Right renal cortex interstitium (tissue), 3 donors: Measurements from ENCODE around the gene FSTL5. TPM values are rescaled to one million over a fixed set of nuclear protein-coding genes. Genes with fewer than 3 reads are reported as not detected.
"Not testable (repeated sequence)": the region's sequence is repeated elsewhere in the genome, so short reads cannot be mapped to it uniquely, and the experiment has no call there.

Experiments
- DNase-seq, 3 donors: peaks; one replicate each; pipeline ENCODE4 v3.0.0-alpha.2; 2013; ENCODE audit warnings: low read depth in 3 of 3, low spot score in 2 of 3
- polyA plus RNA-seq, 3 donors: library from polyadenylated mRNA; unstranded; fragments of 120-200 nt; gene quantifications; one replicate each; pipeline ENCODE4 v1.2.1, GENCODE V29; 2013; ENCODE audit not compliant: insufficient read length in 3 of 3

FSTL5 gene
- polyA plus RNA-seq, 3 donors, result 2.7 to 3.3 (median 2.9) TPM

DNA sequence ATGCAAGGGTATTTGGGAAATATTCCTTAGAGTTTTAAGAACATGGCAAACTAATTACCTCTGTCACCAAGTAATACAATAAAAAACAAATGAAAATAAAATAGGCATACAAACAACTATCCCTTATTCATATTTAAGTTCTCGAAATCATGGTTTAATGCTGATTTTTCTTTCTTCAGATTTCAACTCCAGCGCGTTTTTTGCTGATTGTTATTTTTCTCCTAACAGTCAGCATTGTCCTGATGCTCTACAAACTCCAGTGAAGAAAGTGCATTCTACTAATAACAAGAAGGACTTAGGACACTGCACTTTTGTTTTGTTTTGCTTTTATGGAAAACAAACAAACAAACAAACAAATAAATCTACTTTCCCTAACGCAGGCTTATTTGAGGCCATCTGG lies 282.4 kb downstream of the FSTL5 start:
- DNase-seq, result no peak

DNA sequence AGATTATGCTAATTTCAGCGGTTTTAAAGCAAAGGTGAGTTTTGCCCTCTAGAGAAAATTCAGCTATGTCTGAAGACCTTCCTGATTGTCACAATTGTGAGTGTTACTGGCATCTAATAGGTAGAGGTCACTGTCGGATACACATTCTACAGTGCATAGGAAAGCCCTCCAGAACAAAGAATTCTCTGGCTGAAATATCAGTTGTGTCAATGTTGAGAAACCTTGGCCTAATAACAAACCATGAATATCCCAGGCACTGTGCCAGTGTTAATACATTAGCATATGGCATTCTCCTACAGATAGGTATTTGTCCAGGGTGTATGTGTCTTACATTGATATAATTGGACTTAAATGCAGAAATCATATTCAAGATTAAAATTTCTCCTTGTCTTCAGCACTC lies 294.3 kb downstream of the FSTL5 start:
- DNase-seq, result no peak

DNA sequence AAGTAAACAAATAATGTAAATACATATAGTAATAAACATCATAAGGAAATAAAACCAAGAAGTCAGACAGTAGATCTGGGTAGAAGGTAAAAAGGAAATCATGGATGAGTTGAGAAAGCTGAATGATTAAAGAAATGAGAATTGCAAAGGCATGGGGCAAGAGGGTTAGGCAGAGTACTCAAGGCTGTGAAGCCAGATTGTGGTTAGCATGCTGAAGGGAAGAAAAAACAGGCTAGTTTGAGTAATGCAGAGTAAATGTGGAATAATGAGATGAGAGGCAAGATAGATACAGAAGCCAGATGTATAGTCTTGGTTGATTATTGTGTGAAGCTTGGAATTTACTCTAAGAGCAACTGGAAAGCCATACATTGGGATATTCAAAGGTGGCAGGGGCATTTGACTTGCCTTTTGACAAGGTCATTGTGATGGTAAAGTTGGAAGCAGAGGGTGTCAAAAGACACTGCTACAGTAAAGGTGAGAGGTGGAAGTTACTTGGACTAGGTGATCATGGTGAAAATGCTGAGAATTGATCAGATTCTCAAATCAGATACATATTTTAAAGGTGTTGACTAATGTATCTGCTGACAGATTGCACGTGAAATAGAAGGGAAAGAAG lies 307.0 kb downstream of the FSTL5 start:
- no peak for DNase-seq

DNA sequence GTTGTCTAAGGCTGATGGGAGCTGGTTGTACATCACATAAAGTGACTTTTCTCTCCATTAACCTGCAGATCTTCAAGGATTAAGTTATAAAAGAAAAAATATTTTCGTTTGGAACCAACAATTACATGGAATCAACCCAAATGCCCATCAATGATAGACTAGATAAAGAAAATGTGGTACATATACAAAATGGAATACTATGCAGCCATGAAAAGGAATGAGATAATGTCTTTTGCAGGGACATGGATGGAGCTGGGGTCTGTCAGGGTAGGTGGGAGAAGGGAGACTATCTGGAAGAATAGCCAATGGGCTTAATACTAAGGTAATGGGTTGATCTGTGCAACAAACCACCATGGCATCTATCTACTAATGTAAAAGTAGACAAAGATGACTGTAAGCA lies 313.2 kb downstream of the FSTL5 start:
- no peak for DNase-seq

DNA sequence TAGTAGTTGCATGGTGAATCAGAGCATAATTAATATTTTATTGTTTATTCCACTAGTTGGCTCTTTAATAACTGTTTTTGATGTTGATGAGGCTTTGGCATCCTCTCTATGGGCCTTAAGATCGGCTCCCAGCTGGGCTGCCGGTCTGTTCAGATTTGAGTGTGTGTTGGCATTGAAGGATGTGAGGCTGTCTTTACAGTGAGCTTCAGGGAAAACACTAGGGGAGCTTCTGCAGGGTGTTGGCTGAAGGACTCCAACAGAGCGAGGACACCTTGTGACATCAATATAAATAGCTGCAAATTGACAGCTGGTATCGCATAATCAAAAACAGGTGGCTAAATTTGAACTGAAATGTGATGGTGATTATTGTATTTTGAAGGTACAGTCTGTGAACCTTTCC lies 322.0 kb downstream of the FSTL5 start:
- DNase-seq, result no peak

DNA sequence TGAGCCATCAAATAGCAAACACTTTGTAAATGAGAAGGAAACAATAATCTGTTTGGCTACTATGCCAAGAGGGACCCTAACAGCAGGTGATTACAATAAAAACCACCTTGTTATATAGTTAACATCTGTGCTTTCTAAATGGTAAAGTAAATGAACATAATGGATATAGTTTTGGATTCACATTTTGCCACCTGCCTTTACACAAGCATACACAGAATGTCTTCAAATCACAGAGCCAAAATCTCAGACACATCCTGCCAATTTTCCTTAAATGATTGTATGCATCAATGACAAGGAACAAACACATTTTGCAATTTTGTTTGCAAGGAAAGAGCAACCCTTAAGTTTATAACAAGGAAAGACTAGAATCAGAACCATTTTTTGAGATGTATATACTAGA lies 334.2 kb downstream of the FSTL5 start:
- DNase-seq, result no peak

DNA sequence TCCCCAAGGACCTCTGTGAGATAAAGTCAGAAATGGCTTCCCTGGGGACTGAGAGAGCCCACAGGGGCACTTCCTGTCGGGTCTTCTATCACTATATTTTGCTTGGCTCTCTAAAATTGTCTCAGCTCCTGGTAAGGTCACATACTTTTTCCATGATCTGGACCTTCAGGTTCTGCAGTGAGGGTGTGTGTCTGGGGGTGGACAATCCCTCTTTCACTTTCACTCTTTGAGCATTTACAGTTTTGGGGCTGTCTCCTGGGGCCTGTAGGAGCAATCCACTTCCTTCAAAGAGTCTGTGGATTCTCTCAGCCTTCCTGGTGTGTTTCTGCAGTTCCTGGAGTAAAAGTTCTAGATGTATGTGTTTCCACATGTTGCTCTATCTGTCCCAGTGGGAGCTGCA lies 335.7 kb downstream of the FSTL5 start:
- no peak for DNase-seq

DNA sequence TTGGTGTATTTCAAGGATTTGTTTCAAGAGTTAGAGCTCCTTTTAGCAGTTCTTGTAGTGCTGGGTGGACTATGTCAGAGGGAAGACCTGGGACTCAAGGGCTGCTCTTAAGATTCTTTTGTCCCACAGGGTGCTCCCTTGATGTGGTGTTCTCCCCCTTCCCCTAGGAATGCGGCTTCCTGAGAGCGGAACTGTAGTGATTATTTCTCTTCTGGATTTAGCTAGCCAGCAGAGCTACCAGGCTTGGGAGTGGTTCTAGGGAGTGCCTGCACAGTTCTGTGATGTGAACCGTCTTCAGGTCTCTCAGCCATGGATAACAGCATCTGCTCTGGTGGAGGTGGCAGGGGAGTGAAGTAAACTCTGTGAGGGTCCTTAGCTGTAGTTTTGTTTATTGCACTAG lies 336.8 kb downstream of the FSTL5 start:
- DNase-seq, result no peak

DNA sequence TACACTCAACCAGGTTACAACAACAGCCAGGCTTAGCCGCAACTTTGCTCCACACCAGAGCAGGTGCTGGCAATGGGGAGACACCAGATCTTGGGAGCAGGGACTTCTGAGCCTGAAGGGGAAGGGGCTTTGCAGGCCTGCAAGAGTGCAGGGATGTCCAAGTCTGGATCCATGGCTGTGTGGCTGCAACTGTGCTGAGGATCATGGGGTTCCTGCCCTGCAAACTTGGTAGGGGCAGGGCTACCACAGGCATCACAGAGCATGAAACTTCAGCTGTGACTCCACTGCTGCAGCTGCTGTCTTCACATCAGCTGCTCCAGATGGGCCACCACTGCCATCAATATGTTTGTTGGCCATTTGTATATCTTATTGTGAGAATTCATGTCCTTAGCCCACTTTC lies 340.4 kb downstream of the FSTL5 start:
- no peak for DNase-seq

DNA sequence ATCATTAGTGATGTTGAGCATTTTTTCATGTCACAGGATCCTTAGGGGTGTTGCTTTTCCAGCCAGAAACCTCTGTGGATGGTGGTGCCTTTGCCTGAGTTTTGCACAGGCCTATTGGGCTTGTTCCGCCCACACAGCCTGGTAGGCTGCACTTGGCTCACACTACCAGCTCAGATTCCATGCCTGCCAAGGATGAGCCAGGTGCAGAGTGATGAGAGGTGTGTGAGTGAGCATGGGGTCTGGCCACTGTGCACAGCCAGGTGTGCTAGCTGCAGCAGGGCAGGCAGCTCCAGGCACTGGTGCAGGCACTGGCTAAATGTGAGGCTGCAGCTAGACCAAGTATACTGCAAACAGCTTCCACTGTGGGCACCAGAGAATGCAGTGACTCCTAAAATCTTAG lies 341.6 kb downstream of the FSTL5 start:
- no peak for DNase-seq

DNA sequence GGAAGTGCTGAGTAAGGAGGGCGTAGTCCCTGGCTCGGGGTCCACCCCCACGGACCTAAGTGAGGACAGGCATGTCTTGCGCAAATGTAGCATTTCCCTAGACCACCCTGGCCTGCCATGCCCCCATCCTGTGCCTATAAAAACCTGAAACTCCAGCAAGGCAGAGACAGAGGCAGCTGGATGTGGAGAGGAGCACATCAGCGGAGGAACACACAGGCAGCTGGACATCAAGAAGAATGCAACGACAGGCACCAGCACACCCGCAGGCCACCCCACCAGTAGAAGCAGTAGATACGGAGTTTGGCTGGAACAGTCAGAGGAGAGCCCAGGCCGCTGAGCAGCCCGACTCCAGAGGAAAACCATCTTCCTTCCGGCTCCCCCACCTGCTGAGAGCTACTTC lies 345.9 kb downstream of the FSTL5 start:
- no peak for DNase-seq

DNA sequence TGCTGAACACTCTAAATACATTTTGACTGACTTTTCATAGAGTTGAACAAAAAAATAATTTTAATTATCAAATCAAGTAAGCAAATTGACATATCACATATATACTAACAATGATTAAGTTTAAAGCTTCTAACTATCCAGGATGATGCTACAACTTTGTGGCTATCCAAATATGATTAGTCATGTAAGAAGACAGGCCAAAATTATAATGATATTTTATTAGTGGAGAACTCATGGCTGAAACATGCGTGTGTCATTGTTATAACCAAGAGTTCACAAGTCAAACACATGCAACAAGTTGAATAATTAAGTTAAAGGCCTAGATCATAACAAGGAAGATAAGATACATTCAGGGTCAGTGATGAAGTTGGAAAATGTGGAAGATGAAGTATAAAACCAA lies 346.8 kb downstream of the FSTL5 start:
- DNase-seq, result no peak

DNA sequence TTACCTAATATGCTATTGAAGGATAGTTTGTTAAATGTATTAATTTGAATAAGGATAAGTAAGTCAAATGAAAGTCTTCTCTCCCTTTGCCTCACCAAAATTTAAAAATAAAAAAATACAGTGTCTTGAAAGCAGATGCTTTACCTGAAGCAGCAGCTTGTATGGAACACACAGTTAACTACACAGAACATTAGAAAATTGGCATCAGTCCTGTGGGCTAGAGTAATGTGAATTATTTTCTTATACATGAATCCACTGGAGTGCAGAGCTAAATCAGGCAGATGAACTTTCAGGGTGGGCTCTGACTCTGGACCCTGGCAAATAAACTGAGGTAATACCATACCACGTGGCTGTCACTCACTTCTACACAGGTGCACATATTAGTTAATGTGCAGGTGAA lies 348.0 kb downstream of the FSTL5 start:
- no peak for DNase-seq

DNA sequence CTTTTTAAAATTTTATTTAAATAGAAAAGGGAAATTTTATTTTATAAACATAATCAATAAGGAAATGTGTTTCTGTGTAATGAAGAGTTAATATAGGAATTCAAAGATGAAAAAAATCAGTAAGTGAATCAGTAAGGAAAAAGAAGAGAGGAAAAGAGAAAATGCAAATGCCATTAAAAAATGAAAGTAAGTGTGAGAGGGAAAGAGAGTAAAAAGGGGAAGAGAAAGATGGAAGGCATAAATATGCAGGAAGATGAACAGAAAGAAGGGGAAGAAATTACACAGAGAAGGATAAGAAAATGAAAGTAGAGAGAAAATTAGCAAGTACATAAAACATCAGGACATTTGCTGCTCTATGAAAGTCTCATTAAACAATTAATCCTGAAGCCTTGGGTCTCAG lies 349.9 kb downstream of the FSTL5 start:
- no peak for DNase-seq

DNA sequence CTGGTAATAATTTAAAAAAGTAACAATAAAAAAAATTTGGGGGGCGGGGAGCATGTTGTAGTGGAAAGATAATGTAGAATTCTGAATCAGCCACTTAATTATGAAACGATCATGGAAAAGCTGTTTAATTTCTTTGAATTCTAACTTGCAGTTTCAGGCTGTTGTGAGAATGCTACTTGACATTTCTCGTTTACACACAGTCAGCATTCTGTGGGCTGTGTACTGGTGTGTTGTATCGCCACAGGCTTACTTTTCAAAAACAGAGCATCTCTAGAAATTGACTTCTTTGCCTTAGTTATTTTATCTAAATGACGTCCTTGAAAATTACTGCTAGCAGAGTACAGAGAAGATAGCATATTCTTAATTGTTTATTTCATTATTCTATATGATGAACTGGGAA lies 350.4 kb downstream of the FSTL5 start:
- DNase-seq, result no peak

DNA sequence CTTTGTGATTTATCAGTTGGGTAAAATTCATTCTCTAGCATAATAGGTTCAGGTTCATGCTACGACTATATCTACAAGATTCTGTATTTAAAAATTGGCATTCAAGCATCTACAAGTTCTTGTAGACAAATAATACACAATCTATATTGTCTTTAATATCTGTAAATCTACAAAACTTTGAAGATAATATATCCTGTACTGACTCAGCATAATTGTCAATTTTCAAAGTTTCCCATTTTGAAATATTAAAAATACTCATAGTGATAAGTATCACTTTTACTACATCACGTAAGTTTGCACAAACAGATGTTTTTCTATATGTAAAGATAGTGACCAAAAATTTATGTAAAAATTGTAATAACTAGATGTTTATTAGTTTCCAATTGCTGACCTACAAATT lies 360.6 kb downstream of the FSTL5 start:
- DNase-seq, result no peak

DNA sequence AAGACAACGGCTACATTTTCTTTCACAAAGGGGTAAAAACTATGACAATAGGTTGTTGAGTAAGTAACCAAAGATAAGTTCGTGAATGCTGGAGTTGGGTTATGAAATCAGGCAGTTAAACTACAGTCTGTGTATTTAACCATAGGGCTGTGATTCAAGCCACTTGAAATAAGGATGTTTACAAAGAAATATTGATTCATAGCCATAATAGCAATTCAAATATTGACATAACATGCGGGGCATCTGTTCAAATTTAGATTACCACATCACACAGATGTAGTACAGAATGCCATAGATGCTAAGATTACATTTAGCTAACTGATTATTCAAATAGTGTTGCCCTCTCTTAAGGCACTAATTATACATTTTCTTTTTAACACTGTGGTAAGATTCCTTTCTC lies 364.1 kb downstream of the FSTL5 start:
- DNase-seq, result no peak

DNA sequence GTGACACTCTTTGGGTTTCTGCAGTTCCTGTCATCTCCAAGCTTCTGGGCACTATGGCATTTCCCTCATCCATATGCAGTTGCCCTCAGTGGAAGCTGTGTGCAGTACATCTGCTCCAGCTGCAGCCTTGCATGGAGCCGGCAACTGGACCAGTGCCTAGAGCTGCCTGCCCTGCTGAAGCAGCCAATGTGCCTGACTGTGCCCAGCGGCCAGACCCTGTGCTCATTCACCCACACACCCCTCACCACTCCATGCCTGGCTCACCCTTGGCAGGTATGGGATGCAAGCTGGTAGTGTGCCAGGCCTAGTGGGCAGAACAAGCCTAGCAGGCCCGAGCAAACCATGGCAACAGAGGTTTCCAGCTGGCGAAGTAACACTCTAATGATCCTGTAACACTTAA lies 370.8 kb downstream of the FSTL5 start:
- no peak for DNase-seq

DNA sequence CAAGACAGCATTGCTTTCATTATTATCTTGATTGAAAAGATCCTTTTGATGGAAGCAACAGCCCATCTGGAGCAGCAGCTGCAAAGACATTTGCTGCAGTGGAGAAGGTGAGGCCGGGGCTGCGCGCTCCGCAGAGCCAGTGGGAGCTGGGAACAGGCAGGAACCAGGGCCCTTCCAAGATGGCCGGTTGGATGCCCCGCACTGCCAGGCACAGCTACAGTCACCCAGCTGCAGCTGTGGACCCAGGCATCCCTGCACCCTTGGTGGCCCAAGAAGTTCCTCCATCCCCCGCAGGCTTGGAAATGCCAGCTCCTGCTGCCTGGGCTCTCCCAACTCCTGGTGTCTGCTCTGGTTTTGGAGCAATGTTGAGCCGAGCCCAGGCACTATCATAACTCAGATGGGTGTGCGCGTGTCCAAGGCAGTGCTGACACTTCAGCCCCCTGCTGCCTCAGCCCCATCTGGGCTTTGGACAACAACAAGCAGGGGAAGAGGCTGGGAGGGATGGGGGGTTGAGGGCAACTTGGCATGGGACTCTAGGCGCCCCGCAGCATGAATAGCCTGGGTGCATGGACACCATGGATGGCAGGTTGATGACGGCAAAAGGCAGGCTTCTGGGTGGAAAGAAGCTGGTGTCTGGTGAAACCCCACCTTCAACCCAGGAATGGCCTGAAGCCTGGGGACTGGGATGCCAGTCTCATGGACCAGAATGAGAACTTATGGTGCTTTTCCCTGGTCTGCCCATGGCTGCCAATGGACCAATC lies 371.8 kb downstream of the FSTL5 start:
- DNase-seq, result no peak

DNA sequence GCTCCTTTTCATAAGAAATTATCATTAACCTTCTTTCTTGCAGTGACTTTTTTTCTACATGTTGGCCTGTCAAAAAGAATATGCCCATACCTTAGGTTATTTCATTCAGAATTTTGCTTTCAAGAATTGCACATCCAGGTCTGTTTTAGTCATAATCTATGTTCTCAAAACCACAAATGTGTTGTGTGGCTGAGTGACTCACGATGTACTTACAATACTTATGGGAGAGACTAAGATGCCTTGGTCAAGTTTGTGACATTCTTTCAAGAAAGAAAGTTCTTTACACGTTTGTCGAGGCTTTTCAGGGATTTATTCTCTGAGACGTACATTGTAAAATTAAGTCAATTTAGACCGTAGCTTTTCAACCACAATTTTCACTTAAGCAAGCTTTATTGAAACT lies 396.7 kb downstream of the FSTL5 start:
- no peak for DNase-seq

DNA sequence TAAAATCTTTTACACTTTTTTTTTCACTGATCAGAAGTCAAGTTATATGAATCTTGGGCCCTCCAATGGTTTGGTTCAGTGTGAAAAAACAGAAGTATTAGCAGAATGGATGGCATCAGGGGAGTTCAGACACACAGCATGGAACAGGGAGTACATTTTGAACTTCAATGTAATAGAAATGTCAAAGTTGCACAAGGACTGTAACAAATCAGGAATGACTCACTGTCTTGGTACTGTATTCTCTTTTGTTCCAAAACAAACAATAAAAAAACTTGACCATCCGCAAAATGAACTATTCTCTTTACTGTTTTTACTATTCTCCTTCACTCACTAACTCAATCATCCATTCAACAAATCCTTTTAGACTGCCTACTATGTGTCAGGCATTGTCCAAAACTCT lies 401.0 kb downstream of the FSTL5 start:
- no peak for DNase-seq

DNA sequence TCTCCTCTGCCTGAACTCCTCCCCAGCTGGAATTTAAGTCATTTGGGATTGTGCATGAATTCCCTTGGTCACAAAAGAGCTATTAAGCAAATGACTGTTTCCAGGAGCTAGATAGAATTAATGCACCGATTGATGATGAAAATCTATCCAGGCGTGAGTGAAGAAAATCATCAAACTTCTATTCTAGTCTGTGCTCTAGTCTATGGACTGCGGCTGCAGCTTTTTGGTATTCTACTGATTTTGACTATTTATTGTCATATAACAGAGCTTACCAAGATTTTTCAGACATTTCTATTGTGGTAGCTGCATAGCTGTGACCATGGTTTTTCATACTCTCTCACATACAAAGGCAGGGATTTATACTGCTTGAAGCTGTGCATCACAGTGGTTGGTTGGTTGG lies 403.8 kb downstream of the FSTL5 start:
- no peak for DNase-seq

DNA sequence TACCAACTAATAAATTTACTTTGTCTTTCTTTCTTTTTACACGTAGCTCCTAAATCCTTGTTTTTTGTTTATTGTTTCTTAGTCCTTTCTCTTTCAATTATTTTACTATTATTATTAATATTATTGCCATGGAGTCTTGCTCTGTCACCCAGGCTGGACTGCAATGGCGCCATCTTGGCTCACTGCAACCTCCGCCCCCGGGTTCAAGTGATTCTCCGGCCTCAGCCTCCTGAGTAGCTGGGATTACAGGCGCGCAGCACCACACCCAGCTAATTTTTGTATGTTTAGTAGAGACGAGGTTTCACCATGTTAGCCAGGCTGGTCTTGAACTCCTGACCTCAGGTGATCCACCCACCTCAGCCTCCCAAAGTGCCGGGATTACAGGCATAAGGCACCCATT lies 405.4 kb downstream of the FSTL5 start:
- DNase-seq, result not testable (repeated sequence)
